Tibial nerve (tissue), 4 donors: Measurements from ENCODE around the gene RPUSD1. TPM values are rescaled to one million over a fixed set of nuclear protein-coding genes. Genes with fewer than 3 reads are reported as not detected.

Experiments used
- DNase-seq, 2 donors: peaks; one replicate each; pipeline ENCODE4 v3.0.0-alpha.2; 2019; ENCODE audit warnings: low spot score in 2 of 2
- H3K27ac ChIP-seq, 4 donors: fragments of 200-600 bp; sonication (generic) in 3 of 4; one replicate each; pipeline ENCODE4 v1.5.1; 2017 to 2019; ENCODE audit warnings: mild to moderate bottlenecking in 1 of 4
- H3K27me3 ChIP-seq, 2 donors: fragments of 200-600 bp; sonication (generic) in 1 of 2; one replicate each; pipeline versions ENCODE4 v1.5.1 to v1.6.0; 2017 to 2019
- H3K36me3 ChIP-seq, 3 donors: fragments of 200-600 bp; sonication (generic); one replicate each; pipeline ENCODE4 v1.5.1; 2018 to 2019
- H3K4me1 ChIP-seq, 4 donors: fragments of 200-600 bp; sonication (generic) in 3 of 4; one replicate each; pipeline ENCODE4 v1.5.1; 2017 to 2019
- H3K4me3 ChIP-seq, 4 donors: fragments of 200-600 bp; sonication (generic) in 3 of 4; one replicate each; pipeline ENCODE4 v1.5.1; 2017 to 2019; ENCODE audit warnings: mild to moderate bottlenecking in 1 of 4, moderate library complexity in 1 of 4
- H3K9me3 ChIP-seq, 4 donors: fragments of 200-600 bp; sonication (generic) in 3 of 4; one replicate each; pipeline ENCODE4 v1.5.1; 2017 to 2019
- EP300 ChIP-seq, 2 donors: sonication (generic); formaldehyde crosslinking; IDR thresholded peaks; one replicate each; pipeline ENCODE4 v1.6.1; 2017; ENCODE audit warnings: antibody characterized with exemption in 2 of 2, mild to moderate bottlenecking in 1 of 2
- POLR2A ChIP-seq, 2 donors: fragments of 450-650 bp; IDR thresholded peaks; one replicate each; pipeline ENCODE4 v1.6.1; 2017; ENCODE audit warnings: antibody characterized with exemption in 2 of 2, mild to moderate bottlenecking in 2 of 2, moderate library complexity in 2 of 2
- WGBS, 2 donors: methylation state at CpG; one replicate each; pipeline ENCODE4 v1.1.5; 2018; 5-methylcytosine and 5-hydroxymethylcytosine counted together
- small RNA-seq: library from RNA; depleted of rRNA; stranded (forward); fragments of <200 nt; gene quantifications from one replicate; pipeline ENCODE3, GENCODE V24; 2016
- total RNA-seq, 4 donors: library from RNA; depleted of rRNA; stranded (reverse); fragments of >200 nt; gene quantifications; one replicate each; pipeline ENCODE4 v1.1.0, GENCODE V29; 2016
- TF ChIP-seq, protein P1 (sequence below), 5 experiments: fragments of 200-600 bp in 3 of 5; fragments of 450-650 bp in 2 of 5; sonication (generic) in 3 of 5; IDR thresholded peaks; one replicate each; pipeline ENCODE4 v1.5.1; 2016 to 2019; ENCODE audit warnings: antibody characterized with exemption in 5 of 5, mild to moderate bottlenecking in 3 of 5, moderate library complexity in 2 of 5

Gene RPUSD1
- total RNA-seq, 4 donors from 2014 or later = 8.5 to 18.3 (median 12.5) TPM

DNA sequence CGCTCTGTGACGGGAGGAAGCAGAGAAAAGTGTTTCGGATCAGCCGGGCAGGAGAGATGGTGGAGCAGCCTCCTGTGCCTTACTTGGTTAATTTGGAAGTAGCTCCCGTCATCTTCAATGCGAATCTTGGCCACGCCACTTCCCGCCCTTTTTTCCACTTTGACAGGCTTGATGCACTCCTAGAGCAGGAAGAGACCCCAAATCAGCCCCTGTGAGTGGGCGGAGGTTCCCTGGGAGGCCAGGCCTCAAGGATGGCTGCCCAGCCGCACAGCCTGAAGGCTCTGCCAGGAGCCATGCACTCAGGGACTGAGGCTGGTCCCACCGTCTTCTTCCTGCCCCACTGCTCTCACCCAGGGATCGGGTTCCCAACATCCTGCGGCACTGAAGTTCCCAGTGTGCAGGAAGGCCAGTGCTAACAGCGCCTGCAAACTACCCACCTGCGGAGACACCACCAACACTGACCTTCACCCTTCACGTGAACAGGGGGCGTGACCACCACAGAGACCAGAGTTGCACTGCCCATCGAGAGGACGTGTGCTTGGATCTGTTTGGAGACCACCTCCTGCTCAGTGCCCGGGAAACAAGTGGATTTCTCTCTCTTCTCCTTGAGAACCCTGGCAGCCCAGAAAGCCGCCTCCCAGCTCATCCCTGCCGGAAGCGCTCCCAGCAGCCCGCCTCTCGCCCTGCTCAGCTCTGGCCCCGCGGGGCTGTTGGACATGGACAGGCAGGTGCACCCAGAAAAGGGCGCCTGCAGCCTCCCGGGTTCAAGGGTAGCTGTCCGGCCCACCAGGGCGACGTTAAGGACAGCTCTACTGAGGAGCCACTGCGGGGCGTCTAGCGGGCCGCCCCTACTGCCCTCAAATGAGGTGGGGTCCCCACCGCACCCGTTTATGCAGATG lies 48.4 kb downstream of the RPUSD1 start:
- WGBS, 2 donors = 41 to 44% methylated on average over 33 to 38 of the region's 38 CpGs
- peaks cover 0 to 3% of the 10 kb centered on the region in 2 donors for H3K27me3 ChIP-seq
- peak overlapping the region in 2 of 4 donors; percentile 85 to 87 for H3K27ac ChIP-seq

DNA sequence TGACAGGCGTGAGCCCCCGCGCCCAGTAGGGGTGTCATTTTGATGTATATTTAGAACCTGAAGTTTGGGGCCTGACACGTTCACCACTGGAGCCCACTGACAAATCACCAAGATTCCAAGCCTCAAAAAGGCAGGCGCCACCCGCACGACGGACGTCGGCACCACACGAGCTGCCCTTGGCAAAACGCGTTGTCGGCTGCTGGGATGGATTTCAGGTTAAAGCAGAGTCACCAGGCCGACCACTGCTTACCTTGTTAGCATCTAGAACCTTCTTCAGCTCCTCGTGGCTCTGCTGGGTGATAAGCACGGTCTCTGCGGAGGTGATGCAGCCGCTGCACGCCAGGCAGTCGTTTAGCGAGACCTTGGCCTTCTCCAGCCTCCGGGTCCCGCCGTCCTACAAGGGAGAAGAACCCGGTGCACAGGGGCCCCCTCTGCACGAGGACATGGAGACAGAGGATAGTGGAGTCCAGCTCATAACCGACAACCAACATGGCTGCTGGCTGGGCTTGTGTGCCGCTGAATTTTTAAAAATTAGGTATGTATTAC lies 51.2 kb downstream of the RPUSD1 start:
- no peak overlapping the region for H3K4me3 ChIP-seq
- no peaks in the 10 kb centered on the region for H3K27me3 ChIP-seq
- H3K9me3 ChIP-seq = no peaks in the 10 kb centered on the region
- H3K27ac ChIP-seq = no peak overlapping the region
- H3K36me3 ChIP-seq = peaks cover 0 to 76% (median 0%) of the 10 kb centered on the region in 3 donors
- peaks cover 0 to 16% (median 14%) of the 10 kb centered on the region in 4 donors for H3K4me1 ChIP-seq
- DNase-seq = no peak
- 93 to 95% methylated on average over 29 of the region's 29 CpGs for WGBS, 2 donors
- TF ChIP-seq, protein P1, sequence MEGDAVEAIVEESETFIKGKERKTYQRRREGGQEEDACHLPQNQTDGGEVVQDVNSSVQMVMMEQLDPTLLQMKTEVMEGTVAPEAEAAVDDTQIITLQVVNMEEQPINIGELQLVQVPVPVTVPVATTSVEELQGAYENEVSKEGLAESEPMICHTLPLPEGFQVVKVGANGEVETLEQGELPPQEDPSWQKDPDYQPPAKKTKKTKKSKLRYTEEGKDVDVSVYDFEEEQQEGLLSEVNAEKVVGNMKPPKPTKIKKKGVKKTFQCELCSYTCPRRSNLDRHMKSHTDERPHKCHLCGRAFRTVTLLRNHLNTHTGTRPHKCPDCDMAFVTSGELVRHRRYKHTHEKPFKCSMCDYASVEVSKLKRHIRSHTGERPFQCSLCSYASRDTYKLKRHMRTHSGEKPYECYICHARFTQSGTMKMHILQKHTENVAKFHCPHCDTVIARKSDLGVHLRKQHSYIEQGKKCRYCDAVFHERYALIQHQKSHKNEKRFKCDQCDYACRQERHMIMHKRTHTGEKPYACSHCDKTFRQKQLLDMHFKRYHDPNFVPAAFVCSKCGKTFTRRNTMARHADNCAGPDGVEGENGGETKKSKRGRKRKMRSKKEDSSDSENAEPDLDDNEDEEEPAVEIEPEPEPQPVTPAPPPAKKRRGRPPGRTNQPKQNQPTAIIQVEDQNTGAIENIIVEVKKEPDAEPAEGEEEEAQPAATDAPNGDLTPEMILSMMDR (IDR thresholded peaks at IDR 0.05) = no peak
- TF ChIP-seq EP300 (IDR thresholded peaks at IDR 0.05) (no peak), POLR2A (IDR thresholded peaks at IDR 0.05) (no peak)

More for the DNA sequence above, 48.4 kb downstream of the RPUSD1 start:
- no peak for TF ChIP-seq EP300 (IDR thresholded peaks at IDR 0.05)
- no peak for TF ChIP-seq POLR2A (IDR thresholded peaks at IDR 0.05)
- TF ChIP-seq, protein P1 (IDR thresholded peaks at IDR 0.05) = no peak
- Histone ChIP-seq H3K4me1 (peaks cover 0 to 16% (median 14%) of the 10 kb centered on the region in 4 donors), H3K4me3 (peak overlapping the region; percentile 75 to 100 (median 94)), H3K36me3 (peaks cover 0 to 48% (median 0%) of the 10 kb centered on the region in 3 donors), H3K9me3 (no peaks in the 10 kb centered on the region)
- no peak for DNase-seq

DNA sequence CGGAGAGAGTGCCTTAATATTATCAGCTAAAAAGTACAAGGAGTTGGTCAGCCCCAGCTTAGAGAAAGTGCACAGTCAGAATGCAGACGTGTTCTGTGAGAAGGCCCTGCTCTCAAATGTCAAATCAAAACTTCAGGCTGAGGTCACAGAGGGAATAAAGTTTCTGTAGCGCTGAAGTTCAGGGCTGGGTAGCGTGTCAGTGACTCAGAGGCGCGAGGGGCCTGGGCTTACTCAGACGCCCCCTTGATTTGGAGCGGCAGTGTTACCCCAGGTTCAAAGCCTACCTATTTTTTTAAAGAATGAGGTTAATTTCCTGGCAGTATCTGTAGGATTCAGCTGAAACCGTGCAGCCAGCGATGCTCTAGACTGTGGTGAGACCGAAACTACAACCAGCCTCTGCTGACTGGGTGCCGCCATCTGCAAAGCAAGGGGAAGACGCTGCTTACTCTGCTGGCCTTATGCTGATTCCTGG lies 52.2 kb downstream of the RPUSD1 start:
- 82 to 90% methylated on average over 13 of the region's 13 CpGs for WGBS, 2 donors
- no peaks in the 10 kb centered on the region for H3K27me3 ChIP-seq
- H3K4me3 ChIP-seq = no peak overlapping the region
- H3K36me3 ChIP-seq = peaks cover 0 to 86% (median 0%) of the 10 kb centered on the region in 3 donors
- TF ChIP-seq, protein P1 (IDR thresholded peaks at IDR 0.05) = no peak
- no peak for TF ChIP-seq POLR2A (IDR thresholded peaks at IDR 0.05)
- no peak for TF ChIP-seq EP300 (IDR thresholded peaks at IDR 0.05)
- no peak for DNase-seq
- peaks cover 0 to 13% (median 11%) of the 10 kb centered on the region in 4 donors for H3K4me1 ChIP-seq
- H3K9me3 ChIP-seq = no peaks in the 10 kb centered on the region
- no peak overlapping the region for H3K27ac ChIP-seq

DNA sequence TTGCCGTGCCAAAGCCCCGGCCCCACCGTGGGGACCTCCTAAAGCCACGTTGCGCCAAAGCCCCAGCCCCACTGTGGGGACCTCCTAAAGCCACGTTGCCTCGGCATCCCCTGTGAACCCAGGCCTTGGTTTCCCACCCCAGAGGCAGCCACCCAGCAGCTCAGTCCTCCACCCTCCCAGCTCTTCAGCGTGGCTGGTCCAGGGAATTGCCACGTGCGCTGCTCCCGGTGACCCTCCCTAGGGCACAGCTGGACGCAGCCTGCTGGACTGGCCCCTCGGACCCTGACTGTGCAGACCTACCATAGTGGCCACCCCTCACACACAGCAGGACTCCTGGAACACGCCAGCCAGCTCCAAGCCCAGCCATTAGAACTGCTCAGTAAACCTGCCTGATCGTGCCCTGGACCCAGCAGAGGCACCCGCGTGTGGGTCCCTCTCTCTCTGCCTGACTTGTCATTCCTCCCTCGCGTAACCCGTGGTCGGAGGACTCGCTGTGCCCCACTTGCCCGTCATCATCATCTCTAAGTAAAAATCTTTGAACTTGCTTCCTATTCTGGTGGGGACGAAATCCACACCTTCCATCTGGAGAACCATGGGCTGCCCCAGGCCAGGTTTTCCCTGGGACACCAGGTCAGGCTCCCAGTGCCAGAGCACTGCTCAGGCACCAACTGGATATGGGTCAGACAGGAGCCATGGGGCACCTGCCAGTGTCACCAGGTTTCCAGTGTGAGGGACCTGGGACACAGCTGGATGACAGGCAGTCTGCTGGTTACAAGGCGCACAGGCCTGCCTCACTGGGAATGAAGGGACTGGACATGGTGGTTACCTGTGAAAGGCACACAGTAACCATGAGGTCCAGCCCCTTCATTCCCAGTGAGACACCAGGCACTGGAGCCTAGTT lies 53.0 kb downstream of the RPUSD1 start:
- TF ChIP-seq, protein P1 (IDR thresholded peaks at IDR 0.05) = no peak
- no peak for TF ChIP-seq EP300 (IDR thresholded peaks at IDR 0.05)
- H3K27ac ChIP-seq = no peak overlapping the region
- peaks cover 0 to 94% (median 0%) of the 10 kb centered on the region in 3 donors for H3K36me3 ChIP-seq
- DNase-seq = no peak
- 93 to 94% methylated on average over 23 to 25 of the region's 25 CpGs for WGBS, 2 donors
- no peaks in the 10 kb centered on the region for H3K27me3 ChIP-seq
- no peak overlapping the region for H3K4me3 ChIP-seq
- no peaks in the 10 kb centered on the region for H3K9me3 ChIP-seq
- H3K4me1 ChIP-seq = peaks cover 0 to 9% (median 8%) of the 10 kb centered on the region in 4 donors

Small RNAs within 50 kb of the gene (small RNA-seq; reads per million reads assigned to genes)
- not detected for gene MIR662

Other genes starting within 250 kb of the RPUSD1 start
- gene PRR35, start 228.0 kb downstream of the RPUSD1 start, total RNA-seq = not detected
- 1 to 10 TPM in 3 of 4 donors, under 1 TPM in 1; 0.98 to 5.2 (median 1.9) TPM for gene NHLRC4, start 221.4 kb downstream of the RPUSD1 start, total RNA-seq
- gene PIGQ, start 218.4 kb downstream of the RPUSD1 start, total RNA-seq = 10 to 100 TPM; 49.2 to 89.6 (median 71.8) TPM
- 10 to 100 TPM; 21.1 to 30.6 (median 27.5) TPM for gene RAB40C, start 198.3 kb downstream of the RPUSD1 start, total RNA-seq
- 1 to 10 TPM in 3 of 4 donors, under 1 TPM in 1; 0.66 to 3.9 (median 1.8) TPM for gene WFIKKN1, start 157.4 kb downstream of the RPUSD1 start, total RNA-seq
- gene METTL26, start 152.1 kb downstream of the RPUSD1 start, total RNA-seq = 100 to 1,000 TPM; 147 to 204 (median 176) TPM
- gene MCRIP2, start 146.6 kb downstream of the RPUSD1 start, total RNA-seq = 10 to 100 TPM; 20.8 to 37.7 (median 32.4) TPM
- 10 to 100 TPM; 26.9 to 83.7 (median 54.1) TPM for gene WDR90, start 139.0 kb downstream of the RPUSD1 start, total RNA-seq
- 100 to 1,000 TPM in 3 of 4 donors, 10 to 100 TPM in 1; 68.6 to 188 (median 106) TPM for gene RHOT2, start 120.2 kb downstream of the RPUSD1 start, total RNA-seq
- 1 to 10 TPM in 3 of 4 donors, under 1 TPM in 1; 0.90 to 3.5 (median 1.9) TPM for gene RHBDL1, start 112.7 kb downstream of the RPUSD1 start, total RNA-seq
- 100 to 1,000 TPM; 152 to 213 (median 186) TPM for gene STUB1, start 108.0 kb downstream of the RPUSD1 start, total RNA-seq
- gene JMJD8, start 104.0 kb downstream of the RPUSD1 start, total RNA-seq = 100 to 1,000 TPM in 2 of 4 donors, 10 to 100 TPM in 2; 83.1 to 119 (median 101) TPM
- 10 to 100 TPM; 13.1 to 18.2 (median 15.8) TPM for gene WDR24, start 98.0 kb downstream of the RPUSD1 start, total RNA-seq
- gene FBXL16, start 82.6 kb downstream of the RPUSD1 start, total RNA-seq = 1 to 10 TPM; 1.5 to 5.7 (median 3.5) TPM
- gene METRN, start 73.3 kb downstream of the RPUSD1 start, total RNA-seq = 100 to 1,000 TPM in 3 of 4 donors, 10 to 100 TPM in 1; 78.8 to 131 (median 108) TPM
- gene ANTKMT, start 67.2 kb downstream of the RPUSD1 start, total RNA-seq = 10 to 100 TPM; 43.7 to 98.7 (median 78.6) TPM
- gene CCDC78, start 61.9 kb downstream of the RPUSD1 start, total RNA-seq = 1 to 10 TPM in 2 of 4 donors, under 1 TPM in 2; 0.63 to 7.5 (median 3.0) TPM
- 10 to 100 TPM in 1 of 4 donors, 1 to 10 TPM in 3; 3.5 to 18.0 (median 6.3) TPM for gene HAGHL, start 61.3 kb downstream of the RPUSD1 start, total RNA-seq
- 10 to 100 TPM; 39.8 to 53.2 (median 45.6) TPM for gene CIAO3, start 47.4 kb downstream of the RPUSD1 start, total RNA-seq
- 1 to 10 TPM in 1 of 4 donors, not detected in 3; 1.5 TPM for gene MSLN, start 27.6 kb downstream of the RPUSD1 start, total RNA-seq
- gene CHTF18, start 239 bp upstream of the RPUSD1 start, total RNA-seq = 10 to 100 TPM in 3 of 4 donors, 1 to 10 TPM in 1; 6.1 to 57.5 (median 17.7) TPM
- not detected for gene GNG13, start 12.4 kb upstream of the RPUSD1 start, total RNA-seq
- gene LMF1, start 182.6 kb upstream of the RPUSD1 start, total RNA-seq = 10 to 100 TPM; 24.5 to 58.5 (median 31.8) TPM
- 10 to 100 TPM; 51.3 to 74.5 (median 66.3) TPM for gene SOX8, start 193.4 kb upstream of the RPUSD1 start, total RNA-seq